GM10248 (cell line): ENCODE measurements around the gene FBXO24.
A peak's percentile ranks its signal among the peaks of the same experiment; 100 is the strongest.
"Not testable (repeated sequence)": the region's sequence is repeated elsewhere in the genome, so short reads cannot be mapped to it uniquely, and the experiment has no call there.

Source experiments
- CTCF ChIA-PET: fragments of 300-600 bp; sonication (Branson Sonifier 250); formaldehyde crosslinking; extraction: SDS; loops from one replicate; lab custom pipeline; 2021; ENCODE audit warnings: antibody characterized with exemption; lab: Yijun Ruan, JAX
- POLR2A ChIA-PET: fragments of 350-650 bp; sonication (Branson Sonifier 250); formaldehyde crosslinking; extraction: SDS; loops from one replicate; lab custom pipeline; 2020; ENCODE audit warnings: antibody characterized with exemption; lab: Yijun Ruan, JAX
- DNase-seq: peaks from one replicate; pipeline ENCODE4 v3.0.0; 2012; ENCODE audit errors: extremely low spot score
- TF ChIP-seq, protein P1 (sequence below): IDR thresholded peaks from 2 replicates; pipeline ENCODE4 v1.5.1; 2012; ENCODE audit warnings: mild to moderate bottlenecking, low read depth; ENCODE audit errors: extremely low read depth, missing control alignments, control extremely low read depth

FBXO24 gene, protein sequence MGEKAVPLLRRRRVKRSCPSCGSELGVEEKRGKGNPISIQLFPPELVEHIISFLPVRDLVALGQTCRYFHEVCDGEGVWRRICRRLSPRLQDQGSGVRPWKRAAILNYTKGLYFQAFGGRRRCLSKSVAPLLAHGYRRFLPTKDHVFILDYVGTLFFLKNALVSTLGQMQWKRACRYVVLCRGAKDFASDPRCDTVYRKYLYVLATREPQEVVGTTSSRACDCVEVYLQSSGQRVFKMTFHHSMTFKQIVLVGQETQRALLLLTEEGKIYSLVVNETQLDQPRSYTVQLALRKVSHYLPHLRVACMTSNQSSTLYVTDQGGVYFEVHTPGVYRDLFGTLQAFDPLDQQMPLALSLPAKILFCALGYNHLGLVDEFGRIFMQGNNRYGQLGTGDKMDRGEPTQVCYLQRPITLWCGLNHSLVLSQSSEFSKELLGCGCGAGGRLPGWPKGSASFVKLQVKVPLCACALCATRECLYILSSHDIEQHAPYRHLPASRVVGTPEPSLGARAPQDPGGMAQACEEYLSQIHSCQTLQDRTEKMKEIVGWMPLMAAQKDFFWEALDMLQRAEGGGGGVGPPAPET

DNA sequence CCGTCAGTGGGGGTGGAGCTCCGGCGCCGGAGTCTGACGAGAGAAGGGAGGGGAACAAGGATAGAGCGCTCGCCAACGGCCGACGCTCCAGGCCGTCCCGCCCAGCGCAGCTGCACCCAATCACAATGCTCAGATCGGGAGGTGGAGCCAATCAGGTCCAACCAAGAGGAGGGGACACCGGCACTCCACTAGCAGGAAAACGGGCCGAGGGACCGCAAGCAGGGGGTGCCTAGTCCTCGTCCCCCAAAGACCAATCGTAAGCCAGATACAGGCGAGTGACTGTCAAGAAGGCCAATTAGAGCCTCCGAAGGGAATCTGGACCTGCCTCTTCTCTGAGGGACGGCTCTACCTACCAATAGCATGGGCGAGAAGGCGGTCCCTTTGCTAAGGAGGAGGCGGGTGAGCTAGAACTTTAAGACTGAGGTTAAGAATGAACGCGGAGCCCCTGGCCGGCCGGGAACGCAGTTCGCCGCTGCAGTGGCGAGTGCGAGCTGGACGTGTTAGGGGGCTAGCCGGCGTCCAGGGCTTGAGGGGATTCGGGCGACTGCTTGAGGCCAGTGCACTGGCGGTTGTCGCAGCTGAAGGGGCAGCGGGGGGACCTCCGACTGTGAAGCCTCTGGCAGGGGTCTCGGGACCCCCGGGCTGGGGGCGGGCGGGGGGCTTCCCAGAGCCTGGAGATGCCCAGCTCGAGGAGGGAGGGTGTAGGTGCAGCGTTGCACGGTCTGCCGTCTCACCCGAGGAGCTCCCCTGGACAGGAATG, at the start of gene FBXO24:
FBXO24 (plus strand) TSS at position 63 of the 760 bp plus-strand sequence; CDS start at position 361, 298 bp downstream.
- POLR2A ChIA-PET: interaction anchor here (0.5 to 1.3 kb wide), 20 partner anchors 10 to 288 kb away, joined by 3 to 14 read pairs (median 4); partner anchors contain the start of genes GNB2, MOSPD3, PCOLCE and SRRT
- TF ChIP-seq, protein P1, sequence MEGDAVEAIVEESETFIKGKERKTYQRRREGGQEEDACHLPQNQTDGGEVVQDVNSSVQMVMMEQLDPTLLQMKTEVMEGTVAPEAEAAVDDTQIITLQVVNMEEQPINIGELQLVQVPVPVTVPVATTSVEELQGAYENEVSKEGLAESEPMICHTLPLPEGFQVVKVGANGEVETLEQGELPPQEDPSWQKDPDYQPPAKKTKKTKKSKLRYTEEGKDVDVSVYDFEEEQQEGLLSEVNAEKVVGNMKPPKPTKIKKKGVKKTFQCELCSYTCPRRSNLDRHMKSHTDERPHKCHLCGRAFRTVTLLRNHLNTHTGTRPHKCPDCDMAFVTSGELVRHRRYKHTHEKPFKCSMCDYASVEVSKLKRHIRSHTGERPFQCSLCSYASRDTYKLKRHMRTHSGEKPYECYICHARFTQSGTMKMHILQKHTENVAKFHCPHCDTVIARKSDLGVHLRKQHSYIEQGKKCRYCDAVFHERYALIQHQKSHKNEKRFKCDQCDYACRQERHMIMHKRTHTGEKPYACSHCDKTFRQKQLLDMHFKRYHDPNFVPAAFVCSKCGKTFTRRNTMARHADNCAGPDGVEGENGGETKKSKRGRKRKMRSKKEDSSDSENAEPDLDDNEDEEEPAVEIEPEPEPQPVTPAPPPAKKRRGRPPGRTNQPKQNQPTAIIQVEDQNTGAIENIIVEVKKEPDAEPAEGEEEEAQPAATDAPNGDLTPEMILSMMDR: no peak
- peak; percentile 100 for DNase-seq
- CTCF ChIA-PET: interaction anchor here (0.6 to 4.4 kb wide), 25 partner anchors 10 to 262 kb away, joined by 3 to 16 read pairs (median 4); partner anchors contain the start of genes MOSPD3, POP7 and SAP25

DNA sequence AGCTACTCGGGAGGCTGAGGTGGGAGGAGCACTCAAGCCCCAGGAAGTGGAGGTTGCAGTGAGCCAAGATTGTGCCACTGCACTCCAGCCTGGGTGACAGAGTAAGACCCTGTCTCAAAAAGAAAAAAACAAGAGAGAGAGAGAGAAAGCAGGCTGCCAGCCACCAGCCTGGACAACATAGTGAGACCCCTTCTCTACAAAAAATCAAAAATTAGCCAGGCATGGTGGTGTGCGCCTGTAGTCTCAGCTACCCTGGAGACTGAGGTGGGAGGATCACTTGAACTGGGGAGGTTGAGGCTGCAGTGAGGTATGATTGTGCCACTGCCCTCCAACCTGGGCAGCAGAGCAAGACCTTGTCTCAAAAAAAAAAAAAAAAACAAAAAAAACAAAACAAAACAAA, 49.4 kb upstream of the FBXO24 start:
- DNase-seq, POLR2A ChIA-PET: not testable (repeated sequence)
- CTCF ChIA-PET: interaction anchor here (1.0 to 1.8 kb wide), 3 partner anchors 9 to 44 kb away, joined by 3 to 6 read pairs (median 3); no protein-coding TSS in a partner anchor

DNA sequence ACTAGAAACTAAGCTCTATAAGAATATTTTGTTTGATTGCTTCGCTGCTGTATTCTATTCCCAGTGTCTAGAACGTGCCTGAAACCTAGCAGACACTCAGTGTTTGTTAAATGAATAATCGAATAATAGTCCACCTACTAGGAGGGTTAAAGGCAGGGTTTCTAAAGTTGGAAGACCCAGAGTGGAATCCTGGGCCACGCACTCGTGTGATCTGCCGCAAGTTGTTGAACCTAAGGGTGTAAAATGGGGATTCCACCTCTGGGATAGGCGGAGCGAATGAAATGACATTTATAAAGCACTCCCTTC, 47.8 kb upstream of the FBXO24 start:
- TF ChIP-seq, protein P1: no peak
- DNase-seq: no peak
- CTCF ChIA-PET: interaction anchor here (0.9 to 3.4 kb wide), 4 partner anchors 11 to 26 kb away, joined by 3 to 14 read pairs (median 6); no protein-coding TSS in a partner anchor
- POLR2A ChIA-PET: no interaction called here

DNA sequence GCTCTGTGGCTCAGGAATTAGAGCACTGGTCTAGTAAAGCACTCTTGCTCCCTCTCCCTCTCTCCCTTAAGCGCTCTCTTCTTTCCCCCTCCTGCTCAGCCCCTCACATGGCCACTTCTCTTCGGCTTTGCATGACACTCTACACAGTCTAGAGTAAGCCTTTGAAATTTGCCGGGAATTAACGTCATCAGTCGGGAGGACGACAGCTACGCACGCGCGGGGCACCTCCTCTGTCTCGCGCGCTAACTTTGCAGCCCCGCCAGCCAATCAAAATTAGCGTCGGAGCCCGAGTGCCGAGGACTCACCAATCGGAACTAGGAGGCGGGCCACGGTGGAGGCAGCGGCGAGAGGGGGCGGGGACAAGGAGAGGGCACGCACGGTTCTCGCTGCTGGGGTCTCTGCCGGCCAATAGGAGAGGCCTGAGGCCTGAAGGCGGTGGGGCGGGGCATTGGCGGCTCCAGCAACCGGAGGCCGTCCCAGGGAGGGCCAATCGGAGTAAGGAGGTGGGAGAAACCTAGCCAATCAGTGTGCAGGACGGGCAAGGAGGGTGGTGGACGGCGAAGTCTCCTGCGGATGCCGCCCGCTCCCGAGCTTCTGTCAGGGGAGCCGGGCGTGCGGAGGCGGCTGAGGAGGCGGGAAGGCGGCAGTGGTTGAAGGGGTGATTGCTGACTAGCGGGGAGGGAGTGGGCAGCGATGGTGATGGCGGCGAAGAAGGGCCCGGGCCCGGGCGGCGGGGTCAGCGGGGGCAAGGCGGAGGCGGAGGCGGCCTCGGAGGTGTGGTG, 47.3 kb upstream of the FBXO24 start, which contains the start of gene AGFG2:
AGFG2 (plus strand) TSS at position 550 of the 782 bp plus-strand sequence; CDS start at position 694, 144 bp downstream.
- DNase-seq: peak; percentile 99
- ChIA-PET CTCF (interaction anchor here (0.9 to 3.4 kb wide), 5 partner anchors 11 to 69 kb away, joined by 3 to 14 read pairs (median 5); no protein-coding TSS in a partner anchor), POLR2A (interaction anchor here (0.6 to 0.7 kb wide), 3 partner anchors 12 to 204 kb away, joined by 3 to 4 read pairs (median 3); no protein-coding TSS in a partner anchor)
- TF ChIP-seq, protein P1: no peak

DNA sequence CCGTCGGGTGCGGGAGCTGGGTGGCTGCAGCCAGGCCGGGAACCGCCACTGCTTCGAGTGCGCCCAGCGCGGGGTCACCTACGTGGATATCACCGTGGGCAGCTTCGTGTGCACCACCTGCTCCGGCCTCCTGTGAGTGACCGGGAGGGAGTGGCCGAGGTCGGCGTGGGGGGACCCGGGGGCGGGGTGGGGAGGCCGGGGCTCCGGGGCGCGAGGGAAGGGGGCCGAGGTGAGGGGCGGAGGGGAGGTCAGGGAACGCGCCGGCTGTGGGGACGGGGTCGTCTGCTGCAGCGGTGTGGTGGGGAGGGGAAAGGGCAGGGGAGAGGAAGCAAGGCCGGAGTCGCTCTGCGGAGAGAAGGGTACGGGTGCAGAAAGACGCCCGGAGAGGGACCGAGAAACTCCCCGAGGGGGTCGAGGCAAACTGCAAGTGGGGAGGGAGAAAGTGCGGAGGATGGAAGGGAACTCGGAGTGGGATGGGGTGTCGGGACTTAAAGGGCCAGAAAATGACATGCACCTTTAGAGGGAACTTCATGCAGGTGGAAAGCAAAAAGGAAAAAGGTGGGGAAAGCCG, 46.6 kb upstream of the FBXO24 start:
- POLR2A ChIA-PET: interaction anchor here (0.6 to 0.7 kb wide), 2 partner anchors 60 to 203 kb away, joined by 3 to 4 read pairs; no protein-coding TSS in a partner anchor
- CTCF ChIA-PET: interaction anchor here (1.0 to 3.4 kb wide), 3 partner anchors 10 to 70 kb away, joined by 3 to 14 read pairs (median 5); no protein-coding TSS in a partner anchor
- DNase-seq: no peak
- TF ChIP-seq, protein P1: no peak
